ENCODE results near the gene HDAC9. TPM values are rescaled to one million over a fixed set of nuclear protein-coding genes. Genes with fewer than 3 reads are reported as not detected.

The HDAC9 gene
- total RNA-seq, 4 donors from 2014 or later: 3.4 to 7.2 (median 4.5) TPM

DNA sequence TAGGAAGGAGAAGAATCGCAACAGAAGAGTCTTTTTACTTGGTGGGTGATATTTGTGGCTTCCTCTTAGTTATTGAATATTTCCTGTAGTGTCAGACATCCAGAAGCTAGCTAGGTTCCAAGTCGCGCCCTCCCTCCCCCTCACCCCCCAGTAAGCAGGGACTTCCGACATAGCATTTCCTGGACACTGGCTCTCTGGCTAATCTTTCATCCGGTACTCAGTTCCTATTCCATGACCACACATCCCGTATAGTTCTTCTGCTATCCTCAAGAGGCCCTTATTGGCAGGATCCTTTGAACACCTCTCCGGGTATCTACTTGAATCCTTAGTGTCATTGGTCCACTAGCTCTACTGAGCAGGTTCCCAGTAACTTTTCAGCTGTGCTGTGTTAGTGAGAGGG lies 167.8 kb downstream of the HDAC9 start:
- TF ChIP-seq POLR2AphosphoS5 (IDR thresholded peaks at IDR 0.05) (no peak), EP300 (IDR thresholded peaks at IDR 0.05) (no peak), POLR2A (IDR thresholded peaks at IDR 0.05) (no peak)
- TF ChIP-seq, protein P1, sequence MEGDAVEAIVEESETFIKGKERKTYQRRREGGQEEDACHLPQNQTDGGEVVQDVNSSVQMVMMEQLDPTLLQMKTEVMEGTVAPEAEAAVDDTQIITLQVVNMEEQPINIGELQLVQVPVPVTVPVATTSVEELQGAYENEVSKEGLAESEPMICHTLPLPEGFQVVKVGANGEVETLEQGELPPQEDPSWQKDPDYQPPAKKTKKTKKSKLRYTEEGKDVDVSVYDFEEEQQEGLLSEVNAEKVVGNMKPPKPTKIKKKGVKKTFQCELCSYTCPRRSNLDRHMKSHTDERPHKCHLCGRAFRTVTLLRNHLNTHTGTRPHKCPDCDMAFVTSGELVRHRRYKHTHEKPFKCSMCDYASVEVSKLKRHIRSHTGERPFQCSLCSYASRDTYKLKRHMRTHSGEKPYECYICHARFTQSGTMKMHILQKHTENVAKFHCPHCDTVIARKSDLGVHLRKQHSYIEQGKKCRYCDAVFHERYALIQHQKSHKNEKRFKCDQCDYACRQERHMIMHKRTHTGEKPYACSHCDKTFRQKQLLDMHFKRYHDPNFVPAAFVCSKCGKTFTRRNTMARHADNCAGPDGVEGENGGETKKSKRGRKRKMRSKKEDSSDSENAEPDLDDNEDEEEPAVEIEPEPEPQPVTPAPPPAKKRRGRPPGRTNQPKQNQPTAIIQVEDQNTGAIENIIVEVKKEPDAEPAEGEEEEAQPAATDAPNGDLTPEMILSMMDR (IDR thresholded peaks at IDR 0.05): no peak
- DNase-seq (ENCODE audit: low spot score in 2 of 2): no peak
- 82% methylated on average over 7 of the region's 7 CpGs for WGBS
- Histone ChIP-seq H3K9me3 (no peaks in the 10 kb centered on the region), H3K36me3 (no peaks in the 10 kb centered on the region), H3K27me3 (no peaks in the 10 kb centered on the region), H3K4me1 (peaks cover 11% of the 10 kb centered on the region), H3K27ac (no peak overlapping the region), H3K4me3 (no peak overlapping the region)

DNA sequence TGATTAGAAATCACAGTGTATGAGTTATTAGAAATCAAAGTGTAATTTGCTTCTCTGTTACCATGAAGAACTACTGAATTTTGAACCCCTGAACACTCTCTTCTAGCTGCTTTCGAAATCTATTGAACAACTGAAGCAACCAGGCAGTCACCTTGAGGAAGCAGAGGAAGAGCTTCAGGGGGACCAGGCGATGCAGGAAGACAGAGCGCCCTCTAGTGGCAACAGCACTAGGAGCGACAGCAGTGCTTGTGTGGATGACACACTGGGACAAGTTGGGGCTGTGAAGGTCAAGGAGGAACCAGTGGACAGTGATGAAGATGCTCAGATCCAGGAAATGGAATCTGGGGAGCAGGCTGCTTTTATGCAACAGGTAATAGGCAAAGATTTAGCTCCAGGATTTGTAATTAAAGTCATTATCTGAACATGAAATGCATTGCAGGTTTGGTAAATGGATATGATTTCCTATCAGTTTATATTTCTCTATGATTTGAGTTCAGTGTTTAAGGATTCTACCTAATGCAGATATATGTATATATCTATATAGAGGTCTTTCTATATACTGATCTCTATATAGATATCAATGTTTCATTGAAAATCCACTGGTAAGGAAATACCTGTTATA lies 170.7 kb downstream of the HDAC9 start:
- H3K4me1 ChIP-seq: peaks cover 11% of the 10 kb centered on the region
- DNase-seq (ENCODE audit: low spot score in 2 of 2): peak; percentile 84 to 86
- 20% methylated on average over 4 of the region's 4 CpGs for WGBS
- H3K27ac ChIP-seq: no peak overlapping the region
- H3K27me3 ChIP-seq: no peaks in the 10 kb centered on the region
- no peaks in the 10 kb centered on the region for H3K36me3 ChIP-seq
- H3K9me3 ChIP-seq: no peaks in the 10 kb centered on the region
- no peak overlapping the region for H3K4me3 ChIP-seq
- TF ChIP-seq POLR2AphosphoS5 (IDR thresholded peaks at IDR 0.05) (no peak), POLR2A (IDR thresholded peaks at IDR 0.05) (no peak), EP300 (IDR thresholded peaks at IDR 0.05) (no peak)
- TF ChIP-seq, protein P1 (IDR thresholded peaks at IDR 0.05): peak; percentile 53 to 86

DNA sequence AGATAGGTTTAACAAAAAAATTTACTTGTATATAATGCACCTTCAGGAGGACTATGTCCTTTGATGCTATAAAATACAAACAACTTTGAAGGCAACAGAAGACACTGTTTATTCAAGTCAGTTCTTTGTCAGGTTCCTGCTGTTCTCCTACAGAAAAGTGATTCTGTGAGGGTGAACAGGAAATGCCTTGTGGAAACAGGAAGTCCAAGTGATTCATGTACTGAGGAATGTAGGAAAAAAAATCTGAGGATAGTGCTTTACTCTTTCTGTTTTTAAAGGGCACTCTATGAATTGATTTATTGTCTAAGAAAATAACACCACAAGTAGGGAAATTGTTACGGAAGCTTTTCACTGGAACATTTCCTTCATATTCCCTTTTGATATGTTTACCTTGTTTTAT lies 171.9 kb downstream of the HDAC9 start:
- no peak for DNase-seq (ENCODE audit: low spot score in 2 of 2)
- TF ChIP-seq POLR2A (IDR thresholded peaks at IDR 0.05) (no peak), EP300 (IDR thresholded peaks at IDR 0.05) (no peak), POLR2AphosphoS5 (IDR thresholded peaks at IDR 0.05) (no peak)
- TF ChIP-seq, protein P1 (IDR thresholded peaks at IDR 0.05): no peak
- Histone ChIP-seq H3K9me3 (no peaks in the 10 kb centered on the region), H3K36me3 (no peaks in the 10 kb centered on the region), H3K4me3 (no peak overlapping the region), H3K4me1 (peaks cover 11% of the 10 kb centered on the region), H3K27ac (no peak overlapping the region), H3K27me3 (no peaks in the 10 kb centered on the region)
- 50% methylated on average over 1 of the region's 1 CpG for WGBS

DNA sequence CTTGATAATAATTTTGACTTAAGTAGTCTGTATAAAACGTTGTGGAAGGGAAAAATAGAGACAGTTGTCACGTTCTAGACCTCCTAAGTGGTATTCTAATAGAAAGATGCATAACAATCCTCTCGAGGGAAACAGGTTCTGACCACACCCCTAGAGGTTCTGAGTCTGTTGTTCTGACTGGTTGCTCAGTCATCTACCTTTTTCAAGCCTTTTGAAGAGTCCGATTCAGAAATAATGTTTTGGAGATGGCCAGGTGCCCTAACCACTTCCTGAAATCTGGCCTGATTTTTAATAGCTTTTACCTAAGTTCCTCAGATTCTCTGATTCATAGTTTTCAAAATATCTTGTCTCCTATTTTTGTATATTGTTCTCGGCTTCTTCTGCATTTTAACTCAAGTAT lies 175.6 kb downstream of the HDAC9 start:
- WGBS: 61% methylated on average over 5 of the region's 5 CpGs
- TF ChIP-seq POLR2AphosphoS5 (IDR thresholded peaks at IDR 0.05): no peak
- no peak for TF ChIP-seq EP300 (IDR thresholded peaks at IDR 0.05)
- TF ChIP-seq, protein P1 (IDR thresholded peaks at IDR 0.05): no peak
- no peak for TF ChIP-seq POLR2A (IDR thresholded peaks at IDR 0.05)
- H3K27ac ChIP-seq: no peak overlapping the region
- no peaks in the 10 kb centered on the region for H3K9me3 ChIP-seq
- DNase-seq (ENCODE audit: low spot score in 2 of 2): no peak
- H3K36me3 ChIP-seq: no peaks in the 10 kb centered on the region
- no peak overlapping the region for H3K4me3 ChIP-seq
- H3K27me3 ChIP-seq: no peaks in the 10 kb centered on the region
- peaks cover 11% of the 10 kb centered on the region for H3K4me1 ChIP-seq

DNA sequence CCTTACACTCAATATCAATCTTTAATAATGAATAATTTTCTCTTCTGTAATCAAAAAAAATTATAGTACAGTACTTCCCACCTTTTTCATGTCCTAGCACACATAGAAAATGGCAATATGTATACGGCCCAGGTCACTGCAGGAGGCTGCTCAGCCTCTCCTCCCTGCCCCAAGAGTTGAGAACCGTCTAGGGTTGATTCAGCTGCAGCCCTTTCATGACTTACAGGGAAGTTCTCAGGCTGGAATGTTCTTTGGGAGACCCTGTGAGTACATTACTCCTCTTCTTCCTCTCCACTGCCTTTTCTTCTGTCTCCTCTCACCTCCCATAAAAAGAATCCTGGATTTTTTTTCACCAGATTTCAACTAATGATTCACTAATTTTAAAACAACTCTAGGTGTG lies 180.0 kb downstream of the HDAC9 start:
- no peak overlapping the region for H3K27ac ChIP-seq
- DNase-seq (ENCODE audit: low spot score in 2 of 2): no peak
- H3K36me3 ChIP-seq: no peaks in the 10 kb centered on the region
- WGBS: 86% methylated on average over 2 of the region's 2 CpGs
- H3K27me3 ChIP-seq: no peaks in the 10 kb centered on the region
- TF ChIP-seq POLR2A (IDR thresholded peaks at IDR 0.05) (no peak), EP300 (IDR thresholded peaks at IDR 0.05) (no peak), POLR2AphosphoS5 (IDR thresholded peaks at IDR 0.05) (no peak)
- TF ChIP-seq, protein P1 (IDR thresholded peaks at IDR 0.05): no peak
- no peaks in the 10 kb centered on the region for H3K4me1 ChIP-seq
- H3K9me3 ChIP-seq: peaks cover 4% of the 10 kb centered on the region
- no peak overlapping the region for H3K4me3 ChIP-seq
